NCI-H1417 (cell line): ENCODE results near the gene POPDC2.

Experiments
- DNase-seq, 3 experiments: peaks; one replicate each; lab custom pipeline; 2025; lab: John Stamatoyannopoulos, UW

Gene POPDC2

DNA sequence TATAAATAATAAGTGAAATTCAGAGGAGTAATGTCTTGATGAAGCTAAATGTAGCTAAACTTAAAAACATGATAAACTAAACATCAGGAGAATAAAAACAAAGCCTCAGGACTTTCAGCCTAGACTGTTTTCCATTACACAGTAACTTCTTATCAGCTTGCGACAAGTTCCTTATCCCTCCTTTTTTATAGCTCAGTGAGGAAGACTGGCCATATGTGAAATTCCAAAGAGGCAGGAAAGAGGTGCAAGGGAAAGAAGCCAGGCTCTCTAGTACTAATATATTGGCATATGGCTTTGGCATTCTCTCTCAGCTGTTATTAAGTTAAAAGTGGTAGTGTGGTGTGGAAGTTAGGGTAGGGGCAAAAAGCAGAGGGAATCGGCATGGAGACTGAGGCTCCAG lies 12.4 kb upstream of the POPDC2 start:
- no peak for DNase-seq

DNA sequence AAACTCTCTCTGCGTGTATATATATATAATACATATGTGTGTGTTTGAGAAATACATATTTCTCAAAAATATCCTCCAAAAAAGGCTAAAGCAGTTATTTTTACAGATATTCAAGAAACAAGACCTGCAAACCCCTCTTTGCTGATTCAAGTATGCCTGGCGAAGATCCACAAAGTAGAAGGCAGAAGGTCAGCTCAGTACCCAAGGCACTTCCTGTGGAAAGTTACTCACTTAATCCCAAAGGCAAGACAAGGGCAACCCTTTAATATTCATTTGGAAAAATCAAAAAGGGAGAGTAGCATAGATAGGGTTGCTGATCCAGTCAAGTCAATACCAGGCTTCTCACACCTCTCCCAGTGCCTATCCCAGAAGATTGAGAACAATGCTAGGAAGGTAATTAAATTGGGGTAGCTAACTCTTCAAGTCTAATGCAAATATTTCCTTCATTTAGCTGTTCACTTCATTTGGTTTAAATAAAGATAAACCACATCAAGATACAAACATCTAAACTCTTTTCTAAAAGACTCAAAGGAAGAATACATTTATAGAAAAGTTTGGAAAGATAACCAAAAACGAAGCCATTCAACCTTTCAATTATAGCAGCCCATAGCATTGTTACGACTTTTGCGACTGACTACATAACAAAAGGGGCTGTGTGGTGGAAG lies 9.6 kb upstream of the POPDC2 start:
- no peak for DNase-seq

DNA sequence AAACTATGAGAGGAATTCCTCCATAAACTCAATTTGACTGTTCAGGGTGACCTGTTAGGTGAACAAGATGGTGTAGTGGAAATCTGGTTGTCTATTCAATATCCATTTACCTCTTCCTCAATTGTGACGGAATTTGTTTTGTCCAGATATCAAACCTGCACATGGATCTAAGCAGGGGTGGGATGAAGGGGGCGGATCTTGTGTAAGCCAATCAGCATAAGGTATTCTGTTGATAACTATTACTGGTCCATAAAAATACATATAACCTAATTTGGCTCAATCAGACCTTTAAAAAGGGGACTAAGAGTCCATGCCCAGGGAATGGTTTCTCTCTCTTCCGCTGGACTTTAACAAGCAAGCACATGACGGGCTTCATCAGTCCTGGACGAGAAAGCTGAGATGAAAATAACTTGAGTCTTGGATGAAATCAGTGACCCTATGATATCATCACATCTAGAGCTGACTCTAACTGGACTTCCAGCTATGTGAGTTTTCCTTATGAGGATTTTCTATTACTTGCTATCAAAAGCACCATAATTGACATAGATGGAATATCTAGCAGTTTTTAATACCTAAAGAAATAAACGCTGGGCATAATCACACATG lies 5.7 kb upstream of the POPDC2 start:
- DNase-seq, result no peak

DNA sequence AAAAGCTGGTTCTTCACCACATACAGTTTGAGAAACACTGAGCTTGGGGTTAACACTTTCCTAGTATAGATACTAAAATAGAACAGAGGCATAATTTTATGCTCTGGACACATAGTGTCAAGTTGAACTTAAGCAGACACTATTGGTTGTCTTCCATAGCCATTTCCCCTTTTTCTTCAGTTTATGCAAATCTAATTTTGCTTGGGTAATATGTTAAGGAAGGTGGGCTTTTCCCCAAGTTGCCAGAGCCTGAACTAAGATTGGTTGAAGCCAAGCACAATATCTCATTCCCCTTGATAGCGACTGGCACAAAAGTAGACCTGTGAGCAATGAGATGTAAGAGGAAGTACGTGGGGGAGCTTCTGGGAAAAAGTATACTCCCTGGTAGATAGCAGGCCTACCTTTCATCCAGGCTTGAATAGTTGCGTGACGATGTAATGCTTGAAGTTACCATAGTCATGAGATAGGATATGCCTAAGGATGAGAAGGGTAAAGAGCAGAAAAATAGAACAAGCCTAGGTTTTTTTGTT lies 4.5 kb upstream of the POPDC2 start:
- no peak for DNase-seq

DNA sequence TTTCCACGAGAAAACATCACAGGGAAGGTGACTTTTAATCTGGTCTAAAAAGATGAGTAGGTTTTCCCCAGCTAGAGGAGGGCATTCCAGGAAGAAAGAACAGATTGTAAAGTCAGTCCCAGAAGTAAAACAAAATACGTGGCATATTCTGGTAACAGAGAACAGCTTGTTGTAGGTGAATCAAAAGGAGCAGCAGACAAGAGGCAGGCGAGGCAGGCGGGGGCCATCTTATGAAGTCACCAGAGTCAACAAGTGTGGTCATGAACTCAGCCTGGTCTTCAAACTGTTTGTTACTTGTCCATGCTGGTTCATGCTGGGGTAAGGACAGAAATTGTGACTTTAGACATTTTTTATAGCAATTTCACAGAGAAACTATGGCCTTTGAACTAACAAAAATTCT lies 4.0 kb upstream of the POPDC2 start:
- DNase-seq, result no peak

DNA sequence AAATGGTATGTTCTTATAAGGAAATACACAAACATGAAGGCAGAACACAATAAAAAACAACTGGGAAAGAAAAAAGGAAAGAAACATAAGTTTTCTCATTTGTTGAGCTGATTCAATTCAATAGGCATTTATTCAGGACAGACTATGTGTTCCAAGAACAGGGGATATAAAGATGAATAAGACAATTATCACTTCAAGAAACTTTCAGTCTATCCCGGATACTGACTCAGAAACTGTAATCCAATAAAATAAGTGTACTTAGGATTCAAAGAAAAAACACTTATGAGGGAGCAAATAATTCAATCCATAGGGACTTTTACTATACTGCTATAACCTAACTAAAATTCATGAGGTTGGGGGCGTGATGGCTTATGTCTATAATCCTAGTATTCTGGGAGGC lies 3.5 kb upstream of the POPDC2 start:
- no peak for DNase-seq

DNA sequence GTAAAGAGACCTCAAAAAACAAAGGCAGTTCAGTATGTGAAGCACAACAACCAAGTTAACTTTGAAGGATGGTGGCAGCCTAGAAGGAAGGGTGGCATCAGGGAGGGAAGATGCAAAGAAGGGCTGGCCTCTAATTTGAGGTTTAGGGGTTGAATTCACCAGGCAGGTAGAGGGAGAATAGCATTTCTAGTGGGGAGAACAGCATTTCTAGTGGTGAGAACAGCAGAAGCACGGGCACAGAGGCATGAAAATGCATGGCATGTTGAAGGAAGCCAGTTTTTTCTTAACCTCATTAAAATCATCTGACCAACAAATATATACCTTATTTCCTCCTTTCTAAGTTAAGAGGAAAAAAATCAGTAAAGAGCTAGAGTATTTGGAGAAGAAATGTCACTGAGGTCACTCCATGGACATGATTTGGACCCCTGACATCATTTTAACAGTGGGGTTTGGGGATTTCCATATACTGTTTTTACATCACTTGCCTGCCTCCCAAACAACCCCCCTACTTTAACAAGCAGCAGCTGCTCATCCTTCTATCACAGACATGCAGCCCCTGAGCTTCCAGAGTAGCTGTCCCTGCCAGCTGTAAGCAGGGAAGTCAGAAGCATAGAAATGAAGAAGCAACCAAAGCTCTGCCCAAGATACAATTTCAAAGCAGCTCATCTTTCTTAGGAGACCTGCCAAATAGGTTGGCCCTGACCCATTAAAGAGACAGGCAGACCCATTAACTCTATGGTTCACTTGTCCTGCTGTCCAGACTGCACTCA lies 2.4 kb upstream of the POPDC2 start:
- DNase-seq, result no peak

DNA sequence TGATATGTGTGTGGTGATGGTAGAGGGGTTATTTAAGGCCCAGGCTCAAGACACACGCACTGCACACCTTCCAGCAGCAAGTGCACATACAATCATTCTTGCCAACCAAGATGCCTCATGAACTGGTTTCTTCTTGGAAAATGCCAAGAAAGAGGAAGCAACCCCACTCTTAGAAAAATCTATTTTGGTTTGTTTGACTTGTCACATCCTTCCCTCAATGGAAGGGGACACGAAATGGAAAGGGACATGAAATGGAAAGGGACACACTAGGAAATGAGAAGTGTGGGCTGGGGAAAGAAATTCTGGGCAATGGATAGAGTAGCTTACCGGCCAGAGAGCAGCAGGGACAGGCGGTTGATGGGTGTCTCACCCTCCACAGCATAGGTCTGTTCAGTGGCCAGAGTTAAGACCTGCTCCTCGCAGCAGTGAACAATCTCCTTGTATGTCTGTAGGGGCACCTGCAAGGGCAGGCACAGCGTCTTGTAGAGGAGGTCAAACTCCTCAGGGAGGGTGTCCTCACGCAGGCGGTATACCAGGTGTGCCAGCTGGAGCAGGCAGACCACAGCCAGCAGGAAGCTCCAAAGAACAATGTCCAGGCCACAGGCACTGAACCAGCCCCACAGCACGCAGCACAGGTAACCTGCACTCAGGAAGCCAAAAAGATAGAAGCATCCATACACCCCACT lies 640 bp downstream of the POPDC2 start:
- no peak for DNase-seq

DNA sequence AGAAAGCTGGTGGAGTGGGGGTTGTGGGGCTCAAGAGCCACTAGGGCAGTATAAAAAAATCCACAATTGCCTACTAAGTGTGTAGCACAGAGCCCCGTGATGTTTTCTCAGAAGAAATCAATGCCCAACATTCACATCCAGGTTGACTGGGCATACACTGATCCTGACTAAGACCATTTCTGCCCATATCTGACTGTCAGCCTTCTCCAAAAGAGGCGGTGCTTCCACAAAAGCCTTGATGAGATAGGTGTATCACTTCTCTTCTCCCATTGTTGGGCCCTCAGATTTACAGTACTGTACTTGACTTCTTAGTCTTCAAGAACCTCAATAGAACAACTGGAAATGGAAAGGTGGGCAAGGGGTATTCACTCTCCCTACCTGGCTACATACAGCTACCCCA lies 1.4 kb downstream of the POPDC2 start:
- no peak for DNase-seq

DNA sequence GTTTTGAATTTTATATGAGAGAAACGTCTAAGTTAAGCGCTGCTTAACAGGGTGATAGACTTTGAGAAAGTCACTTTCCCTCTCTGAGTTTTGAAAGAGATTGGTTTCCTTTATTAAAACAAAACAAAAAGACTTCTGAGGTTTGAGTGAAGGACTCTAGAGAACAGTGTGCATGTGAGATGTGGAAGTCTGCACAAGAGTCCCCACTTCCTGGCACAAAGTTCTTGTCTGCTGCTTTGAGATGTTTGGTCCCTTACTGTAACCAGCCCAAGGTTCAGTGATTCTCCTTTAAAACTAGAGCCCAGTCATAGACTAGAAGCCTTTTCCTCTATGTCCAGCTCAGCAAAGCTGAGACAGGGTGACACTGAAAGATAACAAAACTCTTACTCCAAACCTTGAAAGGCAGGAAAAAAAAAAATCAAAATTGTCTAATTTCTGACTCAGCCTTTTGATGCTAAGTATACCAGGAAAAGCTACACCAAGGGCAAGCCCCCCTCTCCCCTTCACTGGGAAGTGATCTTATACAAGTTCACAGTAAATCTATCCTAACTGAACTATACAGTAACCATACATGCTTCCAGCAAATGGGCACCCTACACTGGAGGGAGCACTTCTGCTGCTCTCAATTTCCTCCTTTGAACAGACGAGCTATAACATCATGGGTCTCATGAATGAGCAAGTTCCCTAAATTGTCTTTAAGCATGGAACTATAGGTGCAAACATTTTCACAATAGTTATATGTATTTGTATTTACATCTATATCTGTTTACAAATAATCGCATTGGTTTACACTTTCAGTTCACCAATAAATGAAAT lies 2.3 kb downstream of the POPDC2 start:
- no peak for DNase-seq

DNA sequence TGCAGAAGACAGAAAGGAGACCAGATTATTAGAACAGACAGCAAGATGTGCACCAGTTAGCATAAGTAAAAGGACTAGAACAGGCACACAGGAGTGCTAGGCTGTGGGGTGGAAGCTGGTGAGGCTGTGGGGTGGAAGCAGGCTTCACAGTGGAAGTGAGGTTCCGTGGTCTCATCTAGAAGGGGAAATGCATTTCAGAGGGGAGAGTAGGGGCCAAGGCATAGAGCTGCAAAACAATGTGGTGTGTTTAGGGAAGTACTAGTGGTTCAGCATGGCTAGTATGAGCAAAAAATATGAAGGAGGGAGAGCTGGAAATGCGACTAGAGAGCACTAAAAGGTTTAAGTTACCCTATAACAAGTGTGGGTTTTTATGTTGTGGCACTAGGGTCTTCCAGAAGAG lies 6.5 kb downstream of the POPDC2 start:
- no peak for DNase-seq

DNA sequence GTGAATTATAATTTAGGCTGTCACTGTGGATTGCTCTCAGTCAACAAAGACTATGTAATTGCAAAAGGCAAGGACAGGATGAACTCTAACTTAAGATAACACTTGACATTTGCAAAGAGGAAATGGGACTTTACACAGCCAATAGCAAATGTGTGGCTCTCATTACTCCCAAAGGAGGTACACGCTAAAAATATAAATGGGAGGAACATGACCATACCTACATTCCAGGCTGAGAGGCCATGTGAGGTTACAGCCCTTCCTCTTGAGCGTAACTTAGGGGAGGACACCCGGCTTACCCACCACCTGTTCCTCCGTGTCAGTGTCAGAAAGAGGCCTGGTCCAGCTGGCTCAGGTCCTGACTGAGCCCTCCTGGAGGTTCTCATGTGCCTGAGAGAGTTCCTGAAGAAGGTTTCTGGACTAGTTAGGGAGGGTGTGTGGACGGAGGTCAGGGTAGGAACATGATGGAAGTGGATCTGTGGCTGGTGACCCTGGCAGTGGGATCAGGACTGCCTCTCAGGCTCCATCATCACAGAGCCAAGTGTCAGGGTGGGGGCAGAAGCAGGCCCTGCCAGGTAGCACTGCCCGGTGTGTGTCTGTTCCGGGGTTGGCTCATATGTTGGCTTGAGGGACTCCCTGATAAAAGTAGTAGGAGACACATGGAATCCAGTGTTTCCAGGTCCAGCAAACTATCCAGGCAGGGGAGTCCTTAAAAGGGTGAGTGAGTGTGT lies 7.9 kb downstream of the POPDC2 start:
- DNase-seq, result no peak

DNA sequence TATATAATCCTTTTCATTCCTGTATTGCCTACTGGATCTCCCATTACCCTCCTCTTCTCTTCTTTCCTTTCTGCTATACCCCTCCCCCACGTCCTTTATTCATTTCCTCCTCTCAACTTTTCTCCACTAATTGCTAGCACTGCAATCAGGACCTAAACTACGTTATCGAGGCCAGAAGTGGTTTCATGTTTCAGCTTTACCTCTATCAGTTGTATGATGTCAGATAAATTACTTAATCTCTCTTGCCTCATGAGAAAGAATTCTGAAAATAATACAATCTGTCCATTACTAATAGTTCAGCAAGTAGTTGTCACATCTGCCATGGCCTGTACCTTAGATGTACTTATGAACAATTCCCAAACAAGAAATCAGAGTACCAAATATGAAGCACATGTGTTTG lies 10.6 kb downstream of the POPDC2 start:
- peak in 1 of 3 experiments; percentile 6 for DNase-seq

DNA sequence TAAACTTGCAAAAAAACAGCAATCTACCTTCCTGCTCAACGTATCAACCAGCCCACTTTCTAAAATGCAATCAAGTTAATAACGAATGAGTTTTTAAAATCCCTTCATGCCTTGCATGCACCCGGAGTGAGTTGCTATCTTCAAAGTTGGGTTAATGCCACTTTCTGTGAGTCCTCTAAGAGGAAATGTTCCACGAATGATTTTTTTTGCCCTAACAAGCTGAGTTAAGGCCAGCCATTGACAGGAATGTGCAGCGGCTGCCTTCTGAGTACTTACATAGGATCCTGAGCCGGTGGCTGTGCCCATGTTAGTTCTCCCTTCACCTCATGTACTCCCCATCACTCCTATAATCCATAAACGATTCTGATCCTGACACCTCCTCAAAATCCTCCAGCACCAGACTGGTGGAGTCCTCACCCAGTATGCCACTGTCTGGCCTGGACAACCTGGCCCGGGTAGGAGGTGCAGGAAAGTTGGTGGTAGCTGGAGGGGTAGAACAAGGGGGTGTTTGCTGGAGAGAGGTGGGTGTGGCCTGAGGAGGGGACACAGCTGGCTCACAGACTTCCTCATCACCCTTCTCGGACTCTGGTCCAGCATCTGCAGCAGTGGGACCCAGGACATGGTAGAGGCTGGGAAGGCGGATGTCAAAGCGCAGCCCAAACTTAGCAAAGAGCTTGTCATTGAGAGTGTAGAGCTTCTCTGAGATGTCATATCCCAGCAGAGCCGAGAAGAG lies 12.4 kb downstream of the POPDC2 start:
- no peak for DNase-seq

DNA sequence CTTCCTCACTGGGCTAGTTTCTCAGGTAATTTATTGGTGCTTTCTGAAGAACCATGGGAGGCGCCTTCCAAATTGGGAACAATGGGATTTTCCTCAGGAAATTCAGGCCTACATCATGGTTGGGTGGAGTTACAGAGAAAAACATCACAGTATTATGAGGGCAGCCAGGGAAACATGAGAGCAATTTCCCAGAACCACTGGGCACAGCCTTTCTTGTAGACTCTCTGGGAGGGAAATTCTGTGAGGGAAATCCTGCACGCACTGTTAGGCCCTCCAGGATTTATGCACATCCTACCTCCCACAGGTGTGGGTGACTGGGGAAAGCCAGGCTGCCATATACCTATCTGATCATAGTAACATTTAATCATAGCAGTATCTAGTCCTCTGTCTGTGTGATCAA lies 13.2 kb downstream of the POPDC2 start:
- DNase-seq, result no peak

DNA sequence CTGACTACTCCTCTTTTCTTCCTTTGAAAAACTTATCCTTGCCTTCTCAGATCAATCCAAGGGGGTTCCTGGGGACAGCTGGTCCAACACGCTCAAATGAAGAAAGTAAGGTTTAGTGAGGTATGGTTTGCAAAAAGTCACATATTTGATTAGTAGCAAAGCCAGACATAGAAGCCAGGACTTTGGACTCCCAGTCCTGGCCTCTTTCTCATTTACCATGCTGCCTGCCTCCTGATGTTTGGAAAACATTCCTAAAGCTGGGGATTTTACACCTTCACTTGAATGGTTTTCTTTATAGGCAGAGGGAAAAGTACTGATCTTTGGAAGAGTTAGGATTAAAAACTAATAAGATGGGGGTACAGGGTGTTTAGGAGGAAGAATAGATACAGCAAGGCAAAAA lies 14.6 kb downstream of the POPDC2 start:
- DNase-seq, result no peak

DNA sequence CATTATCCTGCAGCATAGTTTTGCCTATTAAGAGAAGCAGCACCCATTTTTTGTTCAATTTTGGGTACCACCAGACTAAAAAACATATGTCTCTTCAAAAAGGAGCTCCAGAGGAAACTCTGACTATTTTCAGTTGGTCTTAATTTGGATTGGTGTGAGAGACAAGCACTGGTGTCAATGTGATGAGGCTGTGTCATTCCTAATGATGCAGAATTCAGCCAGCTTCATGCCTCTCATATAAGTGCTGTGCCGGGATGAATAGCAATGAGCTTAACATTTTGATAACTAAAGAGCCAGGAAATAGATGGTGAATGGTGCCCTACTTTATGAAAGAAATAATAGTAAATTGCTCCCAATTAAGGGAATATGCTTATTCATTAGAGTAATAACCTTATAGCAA lies 15.9 kb downstream of the POPDC2 start:
- no peak for DNase-seq

DNA sequence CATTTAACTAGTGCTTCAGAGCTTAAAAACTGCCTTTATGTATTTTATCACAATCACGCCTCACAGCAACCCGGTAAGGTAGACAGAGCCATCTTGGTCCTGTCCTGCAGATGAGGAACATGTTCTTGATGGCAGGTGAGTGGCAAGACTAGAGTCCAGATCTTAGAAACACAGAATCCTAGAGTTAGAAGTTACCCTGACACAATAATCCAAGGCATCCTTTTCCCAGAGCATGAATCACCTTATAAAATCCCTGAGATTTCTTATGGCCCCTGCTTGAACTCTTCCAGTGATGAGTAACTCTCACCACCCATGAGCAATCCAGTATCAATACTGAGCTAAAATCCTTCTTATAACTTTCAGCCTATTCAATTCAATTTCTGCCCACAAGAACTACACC lies 16.9 kb downstream of the POPDC2 start:
- no peak for DNase-seq

DNA sequence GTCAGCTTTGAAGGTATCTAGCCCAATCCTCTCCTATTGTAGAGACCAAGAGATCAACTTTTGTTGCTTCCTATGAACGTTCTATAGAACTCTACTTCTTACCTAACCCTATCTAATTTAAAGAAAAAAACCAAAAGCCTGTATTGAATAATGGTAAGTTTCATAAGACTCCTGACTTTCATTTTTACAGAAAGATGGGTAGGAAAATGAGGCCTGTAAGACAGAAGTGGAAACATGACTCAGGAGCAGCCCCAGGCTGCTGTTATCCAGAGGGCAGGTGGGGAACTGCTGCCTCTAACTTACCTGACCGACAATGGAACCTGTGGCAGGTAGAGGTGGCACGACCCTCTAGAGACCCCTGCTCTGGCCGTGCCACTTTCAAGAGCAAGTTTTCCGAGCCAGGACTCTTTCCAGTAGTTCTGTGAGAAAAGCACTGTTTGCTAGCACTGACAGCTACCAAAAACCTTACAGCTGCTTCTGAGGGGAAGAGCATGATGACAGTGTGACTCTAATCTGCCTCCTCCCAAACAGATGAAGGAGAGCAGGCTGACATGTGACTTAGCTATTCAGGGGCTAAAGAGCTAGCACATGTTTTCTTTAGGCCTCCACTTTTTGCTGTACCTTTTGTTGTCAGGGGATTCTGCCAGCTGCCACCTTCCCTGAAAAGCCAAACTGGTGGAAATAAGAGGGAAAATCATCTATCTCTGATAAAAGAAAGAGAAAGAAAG lies 17.5 kb downstream of the POPDC2 start:
- DNase-seq, result no peak

DNA sequence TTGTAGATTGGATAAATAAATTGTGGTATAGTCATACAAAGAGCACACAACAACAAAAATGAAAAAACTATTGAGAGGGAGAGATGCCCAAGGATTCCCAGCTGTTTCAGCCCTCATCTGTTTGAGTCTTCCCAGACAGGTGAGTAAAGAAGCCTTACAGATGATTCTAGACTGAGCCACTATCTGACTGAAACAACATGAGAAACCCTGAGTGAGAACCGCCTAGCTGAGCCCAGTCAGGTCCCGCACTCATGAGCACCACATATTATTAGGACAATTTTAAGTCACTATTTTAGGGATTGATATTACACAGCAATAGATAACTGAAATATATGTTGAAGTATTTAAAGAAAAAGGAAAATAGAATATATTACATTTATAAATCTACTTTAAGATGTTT lies 19.0 kb downstream of the POPDC2 start:
- no peak for DNase-seq
